ENCODE results near the gene ILF2. TPM values are rescaled to one million over a fixed set of nuclear protein-coding genes. Genes with fewer than 3 reads are reported as not detected.

Gene ILF2
- total and polyA plus RNA-seq, 2 donors (not counting 1 experiment from before 2014, with no cell fraction given), result 89.8 to 94.0 TPM

- ATAC-seq (ENCODE audit: low read depth), result peak; percentile 99
- H3K27ac Mint-ChIP-seq, result peak within 1 kb of the TSS; percentile 91
- H3K27me3 ChIP-seq (replicated peaks in 1 of 4; ENCODE audit: control extremely low read depth in 1 of 4, control insufficient read depth in 3 of 4, insufficient read depth in 4 of 4, low read length in 3 of 4), result no peaks in the 10 kb centered on the region
- H3K36me3 ChIP-seq (replicated peaks in 1 of 2; ENCODE audit: control extremely low read depth in 1 of 2, control insufficient read depth in 1 of 2, extremely low read depth in 1 of 2, insufficient read depth in 2 of 2, low read length in 1 of 2), result peaks cover 7 to 31% of the 10 kb centered on the region in 2 experiments
- WGBS (ENCODE audit: insufficient coverage), result 3% methylated on average over 51 of the region's 53 CpGs
- no peaks in the 10 kb centered on the region for H3K9me3 ChIP-seq (ENCODE audit: control extremely low read depth in 1 of 3, control insufficient read depth in 2 of 3, insufficient read depth in 1 of 3, low read length in 2 of 3)
- DNase-seq, result peak; percentile 93
- H3K4me3 ChIP-seq (ENCODE audit: control extremely low read depth in 1 of 5, extremely low read depth in 1 of 5, insufficient read depth in 1 of 5, low read depth in 2 of 5, low read length in 4 of 5), result peak within 1 kb of the TSS; percentile 77 to 87 (median 82)
- peaks cover 12% of the 10 kb centered on the region for H3K4me1 Mint-ChIP-seq
- intact Hi-C loops (cut with micrococcal nuclease), result loop anchor here (1.0 to 5.0 kb wide), 7 partner anchors 13 to 334 kb away; partner anchors contain the start of genes CHTOP, CRTC2 and RPS27
- H3K4me1 ChIP-seq (ENCODE audit: control insufficient read depth in 2 of 2, insufficient read depth in 2 of 2, low read length in 2 of 2), result peaks cover 5 to 15% of the 10 kb centered on the region in 2 donors
- POLR2A ChIA-PET, result interaction anchor here (0.6 to 2.1 kb wide), 9 partner anchors 10 to 330 kb away, joined by 3 to 8 read pairs (median 5); partner anchors contain the start of genes CHTOP, ILF2, INTS3 and RAB13
- peak within 1 kb of the TSS; percentile 85 for H3K4me2 ChIP-seq (replicated peaks; ENCODE audit: low read depth, low read length, poor library complexity, severe bottlenecking)
- no peaks in the 10 kb centered on the region for H4K20me1 ChIP-seq (ENCODE audit: control insufficient read depth, insufficient read depth, low read length, poor library complexity, severe bottlenecking)
- H3K4me3 Mint-ChIP-seq, result peak within 1 kb of the TSS; percentile 96
- peak within 1 kb of the TSS; percentile 68 to 83 for H3K27ac ChIP-seq (ENCODE audit: low read length in 2 of 2)
- peak within 1 kb of the TSS; percentile 96 for H2AFZ ChIP-seq (ENCODE audit: insufficient read depth, low read depth, low read length, poor library complexity, severe bottlenecking)
- no peaks in the 10 kb centered on the region for H3K27me3 Mint-ChIP-seq
- no peak for TF ChIP-seq CTCF (IDR thresholded peaks at IDR 0.05)
- H3K9ac ChIP-seq (ENCODE audit: low read length), result peak within 1 kb of the TSS; percentile 91
- no peaks in the 10 kb centered on the region for H3K9me3 Mint-ChIP-seq (ENCODE audit: insufficient read depth)
- peaks cover 20% of the 10 kb centered on the region for H3K79me2 ChIP-seq (ENCODE audit: control insufficient read depth, insufficient read depth, low read length)
- CTCF ChIA-PET, result interaction anchor here (0.7 to 1.8 kb wide), 4 partner anchors 13 to 666 kb away, joined by 3 to 9 read pairs (median 4); partner anchors contain the start of gene ATP8B2
Measured at GRCh38 chr1:153658400-153659174, 12.2 kb downstream of the ILF2 start, which contains the start of gene SNAPIN. TSS of gene SNAPIN (plus strand) at chr1:153658703. CDS start at chr1:153658744, 41 bp downstream.

- Histone ChIP-seq H3K79me2 (ENCODE audit: control insufficient read depth, insufficient read depth, low read length) (peaks cover 23% of the 10 kb centered on the region), H3K4me1 (ENCODE audit: control insufficient read depth in 2 of 2, insufficient read depth in 2 of 2, low read length in 2 of 2) (peaks cover 5 to 15% of the 10 kb centered on the region in 2 donors), H3K4me3 (ENCODE audit: control extremely low read depth in 1 of 5, extremely low read depth in 1 of 5, insufficient read depth in 1 of 5, low read depth in 2 of 5, low read length in 4 of 5) (no peak overlapping the region), H3K27ac (ENCODE audit: low read length in 2 of 2) (no peak overlapping the region), H2AFZ (ENCODE audit: insufficient read depth, low read depth, low read length, poor library complexity, severe bottlenecking) (no peak overlapping the region), H3K36me3 (replicated peaks in 1 of 2; ENCODE audit: control extremely low read depth in 1 of 2, control insufficient read depth in 1 of 2, extremely low read depth in 1 of 2, insufficient read depth in 2 of 2, low read length in 1 of 2) (no peaks in the 10 kb centered on the region), H3K27me3 (replicated peaks in 1 of 4; ENCODE audit: control extremely low read depth in 1 of 4, control insufficient read depth in 3 of 4, insufficient read depth in 4 of 4, low read length in 3 of 4) (no peaks in the 10 kb centered on the region), H3K4me2 (replicated peaks; ENCODE audit: low read depth, low read length, poor library complexity, severe bottlenecking) (no peak overlapping the region), H4K20me1 (ENCODE audit: control insufficient read depth, insufficient read depth, low read length, poor library complexity, severe bottlenecking) (no peaks in the 10 kb centered on the region), H3K9me3 (ENCODE audit: control extremely low read depth in 1 of 3, control insufficient read depth in 2 of 3, insufficient read depth in 1 of 3, low read length in 2 of 3) (no peaks in the 10 kb centered on the region), H3K9ac (ENCODE audit: low read length) (no peak overlapping the region)
- Mint-ChIP-seq H3K9me3 (ENCODE audit: insufficient read depth) (no peaks in the 10 kb centered on the region), H3K4me3 (no peak overlapping the region), H3K27ac (no peak overlapping the region), H3K4me1 (peaks cover 12% of the 10 kb centered on the region), H3K27me3 (no peaks in the 10 kb centered on the region)
- ChIA-PET POLR2A (no interaction called here), CTCF (no interaction called here)
- TF ChIP-seq EZH2 (IDR thresholded peaks at IDR 0.05; ENCODE audit: borderline replicate concordance, insufficient read depth, low read depth, low read length, poor library complexity, severe bottlenecking) (no peak), CTCF (IDR thresholded peaks at IDR 0.05) (no peak)
- 100% methylated on average over 1 of the region's 3 CpGs for WGBS (ENCODE audit: insufficient coverage)
- DNase-seq (no peak), ATAC-seq (ENCODE audit: low read depth) (no peak)
- intact Hi-C loops (cut with micrococcal nuclease), result loop anchor here (5.0 kb wide), 1 partner anchor 337 kb away; the partner anchor contains the start of gene RPS27
Measured at GRCh38 chr1:153655333-153655732, 15.5 kb downstream of the ILF2 start.

Measured in B cell (primary cell).